K562 (cell line): ENCODE data around the gene PARD6B. TPM values are rescaled to one million over a fixed set of nuclear protein-coding genes. Genes with fewer than 3 reads are reported as not detected.

Source experiments
- ATAC-seq: fragments of 200-7000 bp; cut with Tn5 transposase; 3 replicates; pipeline ENCODE4 v1.9.1; 2020; ENCODE audit warnings: moderate library complexity
- BruUV-seq: library from RNA; stranded (reverse); fragments of 400-500 nt; replicated peaks from 2 replicates; lab custom pipeline; 2021; lab: Mats Ljungman, UMichigan
- CTCF ChIA-PET: fragments of 300-600 bp; formaldehyde crosslinking; extraction: SDS; loops from one replicate; lab custom pipeline; 2021; ENCODE audit warnings: low intra/inter-chr PET ratio; lab: Yijun Ruan, JAX
- POLR2A ChIA-PET: fragments of 300-600, 350-650 bp; sonication (Branson Sonifier 250); formaldehyde crosslinking; extraction: SDS; loops from one replicate; lab custom pipeline; 2021; ENCODE audit warnings: antibody characterized with exemption, inconsistent platforms; lab: Yijun Ruan, JAX
- DNase-seq, 4 experiments: peaks; one replicate each; pipeline versions ENCODE4 v3.0.0 to v3.0.0-alpha.2; 2011 to 2018; ENCODE audit warnings: low spot score in 3 of 4, mixed read lengths in 3 of 4; ENCODE audit errors: extremely low read depth in 1 of 4
- FAIRE-seq: peaks from 2 replicates; lab custom pipeline; 2011; peaks lifted over from hg19 to GRCh38; lab: Jason Lieb, UNC
- H2AFZ ChIP-seq: 2 replicates; pipeline ENCODE4 v1.6.0; 2011; ENCODE audit warnings: low read depth, low read length, control low read depth, inconsistent platforms
- H3K27ac ChIP-seq: fragments of 200-600 bp; 3 replicates; pipeline ENCODE4 v1.8.0; 2011; ENCODE audit warnings: low read depth, mild to moderate bottlenecking, control low read depth, inconsistent platforms, low read length, moderate library complexity, mixed read lengths; ENCODE audit errors: extremely low read depth
- H3K27me3 ChIP-seq, 2 experiments: fragments of 300-600 bp in 1 of 2; 2 replicates in 1 of 2; 3 replicates in 1 of 2; pipeline versions ENCODE4 v1.6.0 to v1.8.0; 2011; ENCODE audit warnings: inconsistent platforms in 2 of 2, low read length in 2 of 2, mild to moderate bottlenecking in 1 of 2, mixed read lengths in 1 of 2, moderate library complexity in 1 of 2; ENCODE audit not compliant: control insufficient read depth in 2 of 2, insufficient read depth in 2 of 2
- H3K36me3 ChIP-seq: fragments of 300-600 bp; 3 replicates; pipeline ENCODE4 v1.8.0; 2011; ENCODE audit warnings: mild to moderate bottlenecking, low read length, inconsistent platforms; ENCODE audit not compliant: control insufficient read depth, insufficient read depth
- H3K4me1 ChIP-seq, 2 experiments: fragments of 200-600 bp in 1 of 2; replicated peaks in 1 of 2; 2 replicates in 1 of 2; 3 replicates in 1 of 2; pipeline versions ENCODE4 v1.5.1 to v1.8.0; 2011; ENCODE audit warnings: inconsistent platforms in 2 of 2, low read length in 2 of 2, mild to moderate bottlenecking in 1 of 2, mixed read lengths in 1 of 2, moderate library complexity in 1 of 2; ENCODE audit not compliant: control insufficient read depth in 2 of 2, insufficient read depth in 2 of 2
- H3K4me2 ChIP-seq: 2 replicates; pipeline ENCODE4 v1.6.1; 2011; ENCODE audit warnings: low read length, control low read depth, inconsistent platforms, mixed read lengths; ENCODE audit not compliant: insufficient read depth
- H3K4me3 ChIP-seq: fragments of 200-600 bp; sonication (generic), shearing (Covaris generic); 2 replicates; pipeline ENCODE4 v1.5.1; 2016; ENCODE audit warnings: control low read depth, inconsistent platforms
- H3K79me2 ChIP-seq: fragments of 200-600 bp; 3 replicates; pipeline ENCODE4 v1.8.0; 2011; ENCODE audit warnings: low read length, inconsistent platforms; ENCODE audit not compliant: control insufficient read depth, insufficient read depth
- H3K9ac ChIP-seq, 2 experiments: 2 replicates each; pipeline versions ENCODE4 v1.6.0 to v1.6.1; 2011; ENCODE audit warnings: low read depth in 2 of 2, low read length in 2 of 2, control low read depth in 1 of 2, inconsistent platforms in 1 of 2, mild to moderate bottlenecking in 1 of 2, mixed read lengths in 1 of 2; ENCODE audit not compliant: insufficient read depth in 1 of 2
- H3K9me1 ChIP-seq: one replicate; pipeline ENCODE4 v1.6.0; 2011; ENCODE audit warnings: inconsistent platforms, mild to moderate bottlenecking, low read length, moderate library complexity; ENCODE audit not compliant: control insufficient read depth, insufficient read depth
- H3K9me3 ChIP-seq: replicated peaks from 2 replicates; pipeline ENCODE4 v1.5.1; 2011; ENCODE audit warnings: low read depth, low read length, inconsistent platforms; ENCODE audit not compliant: control insufficient read depth, insufficient read depth
- H4K20me1 ChIP-seq: replicated peaks from 2 replicates; pipeline ENCODE4 v1.6.1; 2011; ENCODE audit warnings: low read length, inconsistent platforms, mixed read lengths; ENCODE audit not compliant: control insufficient read depth, insufficient read depth
- GTF3C2 ChIP-seq: IDR thresholded peaks from 3 replicates; pipeline ENCODE4 v1.6.1; 2011; ENCODE audit warnings: borderline replicate concordance, mild to moderate bottlenecking, moderate library complexity; ENCODE audit not compliant: insufficient read length; ENCODE audit errors: extremely low read depth
- ZBTB11 ChIP-seq, 3 experiments: fragments of 200-800 bp in 1 of 3; fragments of 250-450 bp in 1 of 3; fragments of 450-650 bp in 1 of 3; sonication (Bioruptor Pico) in 1 of 3; sonication (Bioruptor generic) in 1 of 3; formaldehyde crosslinking in 1 of 3; IDR thresholded peaks; 2 replicates each; pipeline versions ENCODE4 v1.6.1 to v1.8.0; 2016 to 2022; ENCODE audit warnings: mild to moderate bottlenecking in 2 of 3, missing genetic modification characterization in 2 of 3, missing compliant biosample characterization in 1 of 3, moderate library complexity in 1 of 3
- ZBTB12 ChIP-seq: fragments of 250-450 bp; sonication (Bioruptor Pico); IDR thresholded peaks from 2 replicates; pipeline ENCODE4 v1.4.0; 2020
- WGBS: fragments of 100-300 bp; shearing (Covaris generic); methylation state at CpG from one replicate; pipeline ENCODE4 v1.1.6; 2016; ENCODE audit warnings: low coverage, mixed read lengths; ENCODE audit not compliant: insufficient coverage; ENCODE audit errors: missing lambda C conversion rate; 5-methylcytosine and 5-hydroxymethylcytosine counted together
- in situ Hi-C: fragments of 300-500 bp; cut with MboI; formaldehyde crosslinking; loops from 4 replicates; pipeline ENCODE4 v1.15.0; 2018; ENCODE audit warnings: inconsistent platforms, mixed read lengths
- intact Hi-C: fragments of 100-400 bp; cut with micrococcal nuclease; formaldehyde crosslinking; loops from 2 replicates; pipeline ENCODE4 v1.14.2; 2022
- polyA plus RNA-seq, 8 experiments: library from polyadenylated mRNA; depleted of rRNA in 4 of 8; stranded (reverse) in 5 of 8; unstranded in 3 of 8; fragments of >200 nt; fragmentation: Nextera tagmentation in 2 of 8; fragmentation: Illumina TruSeq in 1 of 8; extraction: Ambion mirVana in 2 of 8; extraction: Trizol in 1 of 8; gene quantifications; 2 replicates each; pipeline versions ENCODE4 v1.2.1 to v1.2.3, GENCODE V29; 2011 to 2014; ENCODE audit warnings: inconsistent platforms in 1 of 8, missing spikeins in 1 of 8
- total RNA-seq, 7 experiments: library from RNA; depleted of rRNA in 6 of 7; stranded (reverse); fragments of >200 nt in 6 of 7; fragmentation: Illumina TruSeq in 2 of 7; extraction: Trizol in 2 of 7; gene quantifications; 2 replicates each; pipeline versions ENCODE4 v1.2.1 to v1.2.3, GENCODE V29; 2011 to 2021; ENCODE audit warnings: low replicate concordance in 1 of 7

PARD6B gene
- total and polyA plus RNA-seq, 9 of the 15 experiments (the other 6 are each of a cell fraction or from before 2014, with no cell fraction given), result 1.7 to 12.3 (median 5.5) TPM

GRCh38 chr20:50754420-50754819 lies 23.0 kb downstream of the PARD6B start:
- WGBS, result 81% methylated on average over 4 of the region's 4 CpGs
- POLR2A ChIA-PET, result interaction anchor here (0.9 to 1.4 kb wide), 2 partner anchors 12 to 29 kb away, joined by 3 to 5 read pairs; no protein-coding TSS in a partner anchor
- BruUV-seq, result no TSS peak
- CTCF ChIA-PET, result no interaction called here
- TF ChIP-seq GTF3C2, result no peak
- no peak for TF ChIP-seq ZBTB12
- peak in 1 of 3 experiments; percentile 38; a peak in 1 of 6 replicates for TF ChIP-seq ZBTB11 (CRISPR knock-in tag; IDR thresholded peaks at IDR 0.05)
- no peak for DNase-seq
- H3K9me3 ChIP-seq, result no peaks in the 10 kb centered on the region
- H3K4me3 ChIP-seq, result no peak overlapping the region
- peaks cover 28% of the 10 kb centered on the region for H3K36me3 ChIP-seq
- no peak overlapping the region for H3K4me2 ChIP-seq
- H3K9ac ChIP-seq, result no peak overlapping the region
- ATAC-seq, result no peak
- intact Hi-C loops (no loop called here), in situ Hi-C loops (no loop called here)
- no peak for FAIRE-seq
- peaks cover 3 to 4% of the 10 kb centered on the region in 2 experiments; a peak in 1 of 5 replicates for H3K4me1 ChIP-seq
- no peaks in the 10 kb centered on the region for H3K79me2 ChIP-seq
- H3K27me3 ChIP-seq, result no peaks in the 10 kb centered on the region
- no peak overlapping the region for H2AFZ ChIP-seq
- H4K20me1 ChIP-seq, result no peaks in the 10 kb centered on the region
- no peaks in the 10 kb centered on the region for H3K9me1 ChIP-seq
- no peak overlapping the region for H3K27ac ChIP-seq
